Epithelial cell of esophagus (primary cell): ENCODE measurements around the gene LMF1.

Source experiments
- DNase-seq: peaks from one replicate; pipeline ENCODE4 v3.0.0; 2010; ENCODE audit warnings: low read depth
- H3K4me3 ChIP-seq: 2 replicates; pipeline ENCODE4 v1.5.1; 2011; ENCODE audit warnings: mild to moderate bottlenecking, low read length, control low read depth
- TF ChIP-seq, protein P1 (sequence below): IDR thresholded peaks from 2 replicates; pipeline ENCODE4 v1.5.1; 2011; ENCODE audit warnings: low read depth, mild to moderate bottlenecking, low read length, control low read depth, inconsistent platforms; ENCODE audit not compliant: insufficient read depth; ENCODE audit errors: missing control alignments

Gene LMF1

DNA sequence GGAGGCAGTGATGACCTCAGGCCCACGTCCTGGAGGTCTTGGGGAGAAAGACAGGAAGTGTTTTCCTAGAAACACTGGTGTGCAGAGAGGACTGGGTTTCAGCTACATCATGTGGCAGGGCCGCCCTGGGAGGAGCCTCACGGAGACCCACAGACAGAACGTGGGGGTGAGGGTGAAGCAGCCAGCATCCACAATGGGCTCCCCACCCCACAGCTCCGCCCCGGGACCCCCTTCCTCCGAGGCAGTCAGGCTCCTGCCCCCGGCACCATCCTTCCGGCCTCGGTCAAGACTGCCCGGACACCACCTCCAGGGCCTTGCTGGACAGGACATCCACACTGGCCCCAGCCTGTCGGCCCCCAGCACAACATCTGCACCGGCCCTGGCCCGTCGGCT lies 51.1 kb downstream of the LMF1 start:
- TF ChIP-seq, protein P1, sequence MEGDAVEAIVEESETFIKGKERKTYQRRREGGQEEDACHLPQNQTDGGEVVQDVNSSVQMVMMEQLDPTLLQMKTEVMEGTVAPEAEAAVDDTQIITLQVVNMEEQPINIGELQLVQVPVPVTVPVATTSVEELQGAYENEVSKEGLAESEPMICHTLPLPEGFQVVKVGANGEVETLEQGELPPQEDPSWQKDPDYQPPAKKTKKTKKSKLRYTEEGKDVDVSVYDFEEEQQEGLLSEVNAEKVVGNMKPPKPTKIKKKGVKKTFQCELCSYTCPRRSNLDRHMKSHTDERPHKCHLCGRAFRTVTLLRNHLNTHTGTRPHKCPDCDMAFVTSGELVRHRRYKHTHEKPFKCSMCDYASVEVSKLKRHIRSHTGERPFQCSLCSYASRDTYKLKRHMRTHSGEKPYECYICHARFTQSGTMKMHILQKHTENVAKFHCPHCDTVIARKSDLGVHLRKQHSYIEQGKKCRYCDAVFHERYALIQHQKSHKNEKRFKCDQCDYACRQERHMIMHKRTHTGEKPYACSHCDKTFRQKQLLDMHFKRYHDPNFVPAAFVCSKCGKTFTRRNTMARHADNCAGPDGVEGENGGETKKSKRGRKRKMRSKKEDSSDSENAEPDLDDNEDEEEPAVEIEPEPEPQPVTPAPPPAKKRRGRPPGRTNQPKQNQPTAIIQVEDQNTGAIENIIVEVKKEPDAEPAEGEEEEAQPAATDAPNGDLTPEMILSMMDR: no peak
- DNase-seq: no peak
- H3K4me3 ChIP-seq: no peak overlapping the region

DNA sequence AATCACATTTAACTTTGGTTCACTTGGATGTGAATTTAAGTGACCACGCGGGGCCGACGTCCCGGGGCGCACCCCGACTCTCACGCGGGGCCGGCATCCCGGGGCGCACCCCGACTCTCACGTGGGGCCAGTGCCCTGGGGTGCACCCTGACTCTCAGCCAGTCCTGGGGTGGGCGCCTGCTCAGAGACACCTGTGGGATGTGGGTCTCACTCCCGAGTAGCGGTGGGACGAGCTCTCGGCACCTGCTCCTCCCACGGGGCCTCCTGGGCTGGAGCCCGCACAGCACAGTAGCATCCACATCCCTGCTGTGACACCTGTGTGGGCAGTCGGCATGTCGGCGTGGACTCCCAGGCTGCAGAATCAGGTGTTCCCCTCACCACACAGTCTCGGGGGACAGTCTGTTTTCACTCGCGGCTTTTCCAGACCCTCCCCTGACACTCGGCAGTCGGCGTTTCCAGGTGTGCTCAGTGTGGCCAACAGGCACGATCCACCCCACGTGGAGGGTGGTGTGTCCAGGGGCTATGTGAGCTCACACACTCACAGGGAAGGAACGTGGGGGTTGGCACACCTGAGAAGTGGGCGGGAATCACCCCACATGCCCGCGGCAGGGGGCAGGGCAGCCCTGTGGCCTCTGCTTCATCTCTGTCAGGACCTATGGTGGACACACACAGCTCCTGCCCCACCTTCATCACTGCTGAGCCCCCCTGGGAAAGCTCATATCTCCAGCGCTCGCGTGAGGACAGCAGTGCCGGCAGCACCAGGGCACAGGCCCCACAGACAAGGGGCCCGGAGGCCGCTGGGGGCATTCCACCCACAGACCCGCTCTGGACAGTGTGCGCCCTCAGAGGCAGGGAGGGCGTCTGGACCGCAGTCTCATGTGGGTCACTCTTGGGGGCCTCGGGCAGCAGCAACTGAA lies 51.8 kb downstream of the LMF1 start:
- H3K4me3 ChIP-seq: no peak overlapping the region
- TF ChIP-seq, protein P1: no peak
- DNase-seq: no peak

DNA sequence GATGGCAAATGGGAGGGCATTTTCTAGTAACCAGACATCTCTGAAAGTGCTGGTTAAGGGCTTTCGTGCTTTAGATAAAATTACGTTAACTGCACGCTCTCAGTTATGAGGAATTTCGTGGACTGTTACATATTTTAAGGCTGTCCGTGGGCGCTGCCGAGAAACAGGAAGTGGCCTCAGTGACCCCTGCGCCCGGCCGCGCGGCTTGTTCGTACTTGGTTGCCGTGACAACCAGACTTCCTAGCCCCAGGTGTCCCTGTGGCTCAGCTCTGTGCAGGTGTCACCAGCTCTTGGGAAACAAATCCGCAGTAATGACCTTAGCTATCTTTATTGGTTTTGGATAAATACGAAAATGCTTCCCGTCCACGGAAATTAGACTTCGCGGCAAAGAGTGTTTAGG lies 52.7 kb downstream of the LMF1 start:
- no peak for DNase-seq
- no peak overlapping the region for H3K4me3 ChIP-seq
- TF ChIP-seq, protein P1: no peak

DNA sequence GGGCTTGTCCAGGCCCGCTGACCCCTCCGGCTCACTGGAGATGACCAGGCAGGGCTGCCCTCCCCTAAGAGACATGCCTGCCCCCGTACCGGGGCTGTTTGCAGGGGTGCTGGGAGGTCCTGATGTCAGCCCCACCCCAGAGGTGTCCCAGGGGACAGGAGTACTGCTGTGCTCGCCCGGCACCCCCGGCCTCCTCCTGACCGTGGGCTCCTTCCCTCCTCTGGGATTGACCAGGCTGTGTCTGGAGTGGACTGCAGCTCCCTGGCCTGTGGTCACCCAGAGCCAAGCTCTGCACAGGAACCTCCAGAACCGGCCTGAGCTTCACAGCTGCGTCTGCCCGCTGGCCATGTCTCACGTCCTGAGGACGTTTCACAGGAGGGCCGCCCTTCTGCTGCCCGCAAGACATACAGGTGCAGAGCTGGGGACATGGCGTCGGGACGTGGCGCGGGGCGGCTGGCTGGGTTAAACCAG lies 53.2 kb downstream of the LMF1 start:
- DNase-seq: no peak
- TF ChIP-seq, protein P1: no peak
- H3K4me3 ChIP-seq: no peak overlapping the region

DNA sequence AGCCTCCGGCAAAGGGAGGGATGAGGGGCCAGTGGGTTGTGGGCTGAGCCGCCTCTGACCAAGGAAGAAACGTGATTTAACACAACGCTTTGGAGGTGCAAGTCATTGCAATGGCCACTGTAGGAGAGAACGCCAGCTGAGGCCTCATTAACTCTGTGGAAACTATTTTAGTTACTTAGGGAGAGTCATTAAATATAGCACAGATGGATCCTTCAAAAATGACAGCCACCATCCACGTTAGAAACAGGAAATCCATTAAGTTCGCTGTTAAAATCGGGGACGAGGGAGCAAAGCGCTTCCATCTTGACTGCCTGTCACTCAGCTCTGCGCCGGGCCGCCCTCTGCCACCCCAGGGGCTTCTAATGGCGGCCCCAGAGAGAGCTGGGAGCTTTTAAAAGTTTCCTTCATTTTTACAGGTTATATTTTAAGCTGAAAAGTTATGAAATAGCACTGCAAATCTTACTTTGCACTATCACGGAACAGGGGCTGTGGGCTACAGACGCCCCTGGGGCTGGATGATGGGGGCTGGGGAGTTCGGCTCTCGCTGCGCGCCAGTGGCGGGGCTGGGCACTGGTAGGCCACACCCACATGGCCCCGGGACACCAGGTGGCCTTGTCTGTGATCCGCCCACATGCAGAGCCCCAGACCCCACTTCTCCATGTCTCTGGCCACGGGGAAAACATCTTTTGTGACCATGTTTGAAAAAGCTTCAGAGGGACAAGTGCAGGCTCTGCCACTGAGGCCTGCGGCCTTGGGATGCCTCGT lies 54.6 kb downstream of the LMF1 start:
- H3K4me3 ChIP-seq: no peak overlapping the region
- TF ChIP-seq, protein P1: no peak
- DNase-seq: no peak

DNA sequence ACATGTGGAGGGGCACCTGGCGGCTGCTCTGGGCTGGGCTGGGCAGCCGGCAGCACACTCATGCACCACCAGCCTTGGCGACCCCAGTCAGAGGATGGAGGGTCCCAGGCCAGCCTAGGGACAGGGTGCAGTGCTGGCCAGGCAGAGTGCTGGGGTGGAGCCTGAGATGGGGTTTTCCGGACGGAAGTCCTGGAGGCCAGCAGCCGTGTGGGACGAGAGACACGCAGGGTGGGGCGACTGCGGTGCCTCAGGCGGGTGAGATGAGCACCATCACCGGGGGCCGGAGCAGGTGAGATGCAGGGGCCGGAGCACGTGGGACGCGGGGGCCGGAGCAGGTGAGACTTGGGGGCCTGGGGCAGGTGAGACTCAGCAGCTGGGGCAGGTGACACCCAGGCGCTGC lies 55.2 kb downstream of the LMF1 start:
- TF ChIP-seq, protein P1: no peak
- H3K4me3 ChIP-seq: no peak overlapping the region
- DNase-seq: no peak
